ENCODE data around the gene BCOR.

BCOR gene

DNA sequence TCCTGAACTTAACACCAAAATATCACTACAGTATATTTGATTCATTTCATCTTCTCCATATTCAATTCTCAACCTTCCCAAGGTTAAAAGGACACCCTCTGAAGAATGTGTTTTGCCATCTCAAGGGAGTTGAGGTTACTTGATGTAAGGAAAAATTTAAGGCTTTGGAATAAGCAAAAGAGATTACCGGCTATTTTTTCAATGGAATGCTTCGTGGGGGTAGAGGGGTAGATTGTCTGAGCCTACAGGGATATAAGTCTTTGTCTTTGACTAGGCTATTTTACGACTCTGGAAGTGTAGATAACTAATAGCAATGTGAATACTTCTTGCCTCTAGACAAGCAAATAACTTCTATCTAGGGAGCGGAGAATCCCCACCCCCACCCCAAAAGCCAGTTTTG, 78.2 kb downstream of the BCOR start:
- DNase-seq (ENCODE audit: low spot score) = no peak

DNA sequence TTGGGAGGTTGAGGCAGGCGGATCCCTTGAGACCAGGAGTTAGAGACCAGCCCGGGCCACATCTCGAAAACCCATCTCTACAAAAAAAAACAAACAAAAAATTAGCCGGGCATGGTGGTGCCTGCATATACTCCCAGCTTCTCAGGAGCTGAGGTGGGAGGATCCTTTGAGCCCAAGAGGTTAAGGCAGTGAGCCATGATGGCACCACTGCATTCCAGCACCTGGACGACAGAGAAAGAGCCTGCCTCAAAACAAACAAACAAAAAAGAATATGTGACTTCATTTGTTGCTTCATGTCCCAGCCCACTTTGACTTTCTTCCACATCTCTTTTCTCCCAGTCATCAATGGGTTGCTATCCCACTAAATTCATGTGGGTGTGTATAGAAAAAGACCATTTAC, 79.7 kb downstream of the BCOR start:
- DNase-seq (ENCODE audit: low spot score) = no peak

DNA sequence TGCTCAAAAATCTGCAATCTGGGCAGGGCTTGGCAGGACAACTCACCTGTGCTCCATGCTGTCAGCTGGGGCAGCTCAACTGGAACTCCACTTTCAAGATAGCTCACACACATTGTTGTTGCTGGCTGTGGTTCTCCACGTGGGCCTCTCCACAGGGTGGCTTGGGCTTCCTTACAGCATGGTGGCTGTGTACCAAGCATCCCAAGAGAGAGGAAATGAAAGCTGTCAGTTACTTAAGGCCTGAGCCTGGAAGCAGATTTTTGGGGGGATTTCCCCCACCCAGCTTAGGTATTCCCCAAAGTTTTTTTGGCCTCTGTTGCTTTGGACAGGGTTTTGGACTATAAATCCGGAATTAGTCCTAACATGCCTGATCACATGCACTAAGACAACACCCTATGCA, 81.0 kb downstream of the BCOR start:
- DNase-seq (ENCODE audit: low spot score) = no peak

GRCh38 chrX:40015693-40016092, 82.1 kb downstream of the BCOR start:
- no peak for DNase-seq (ENCODE audit: low spot score)

DNA sequence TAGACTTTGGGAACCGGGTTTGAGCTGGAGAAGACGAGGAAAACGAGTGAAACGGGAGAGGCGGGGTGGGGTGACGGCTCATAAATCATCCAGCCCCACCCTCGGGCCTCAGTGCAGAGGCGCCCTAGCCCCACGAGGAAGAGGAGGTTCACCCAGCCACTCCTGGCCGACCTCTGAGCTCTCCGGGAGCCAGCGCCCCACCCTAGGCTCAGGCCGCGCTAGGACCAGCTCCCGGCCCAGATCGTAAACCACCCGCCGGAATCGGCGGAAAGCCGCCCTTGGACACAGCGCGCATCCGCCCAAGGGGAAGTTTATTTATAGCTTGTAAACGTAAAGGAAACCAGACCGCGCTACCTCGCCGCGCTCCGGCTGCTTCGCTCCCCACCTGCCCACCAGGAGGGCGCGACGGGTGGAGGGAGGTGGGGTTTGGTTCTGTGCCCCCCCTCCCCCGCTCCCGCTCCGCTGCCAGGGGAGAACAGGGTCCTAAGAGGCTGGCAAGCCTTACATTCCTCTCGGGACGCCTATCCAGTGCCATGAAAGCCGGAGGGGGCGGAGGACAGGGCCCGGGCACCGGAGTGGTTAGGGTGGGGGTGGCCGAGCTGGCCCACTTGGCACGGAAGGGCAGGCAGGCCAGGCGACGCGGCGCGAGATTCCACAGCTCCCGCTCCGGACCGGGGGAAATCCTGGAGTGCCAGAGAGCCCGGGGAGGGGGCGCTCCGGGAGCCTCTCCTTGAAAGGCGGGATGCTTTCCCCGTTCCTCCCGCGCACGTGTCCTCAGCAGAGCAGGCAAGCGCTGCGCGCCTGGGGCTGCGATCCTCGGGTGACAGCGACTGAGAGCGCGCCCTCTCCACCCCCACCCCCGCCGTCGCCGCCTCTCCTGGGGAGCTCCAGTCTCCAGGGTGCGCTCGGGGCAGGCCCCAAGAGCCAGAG, 84.2 kb downstream of the BCOR start:
- DNase-seq (ENCODE audit: low spot score) = peak; percentile 61

GRCh38 chrX:40012868-40013265, 84.9 kb downstream of the BCOR start:
- DNase-seq (ENCODE audit: low spot score) = no peak

DNA sequence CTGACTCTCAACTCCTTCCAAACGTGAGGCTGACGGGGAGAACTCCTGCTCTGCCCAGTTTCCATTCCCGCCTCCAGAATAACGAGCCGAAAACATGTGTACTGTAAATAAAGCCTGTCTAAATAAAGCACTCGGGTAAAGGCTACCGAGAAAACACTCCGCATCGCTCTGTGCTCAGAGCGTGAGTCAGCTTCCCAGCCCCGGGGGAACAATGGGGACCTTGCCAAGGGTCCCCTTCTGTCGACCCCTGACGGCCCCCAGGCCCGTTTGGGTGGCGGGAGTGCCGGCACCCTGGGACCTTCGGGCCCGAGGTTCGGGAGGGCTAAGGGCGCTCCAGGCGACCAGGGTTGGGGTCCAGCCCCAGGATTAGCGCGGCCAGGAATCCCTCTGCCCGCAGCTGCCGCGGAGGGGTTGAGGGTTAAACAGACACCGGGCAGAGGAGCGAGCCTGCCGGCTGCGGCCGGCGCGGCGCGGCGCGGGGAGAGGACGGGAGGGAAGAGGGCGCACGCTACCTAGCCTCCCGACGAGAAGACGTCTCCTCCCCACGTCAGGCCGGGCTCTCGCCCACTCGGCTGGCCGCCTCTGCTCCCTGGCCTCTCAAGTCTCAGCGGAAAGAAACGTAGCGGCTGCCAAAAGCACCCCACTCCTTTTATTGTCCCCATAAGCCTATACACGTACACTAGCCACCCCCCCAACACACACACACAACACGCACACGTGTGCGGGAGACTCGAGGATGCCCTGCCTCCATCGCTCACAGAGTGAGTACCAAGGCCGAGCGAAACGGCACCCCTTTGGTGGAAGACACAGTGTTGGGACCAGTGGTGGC, 85.5 kb downstream of the BCOR start:
- DNase-seq (ENCODE audit: low spot score) = no peak

GRCh38 chrX:40011322-40012038, 86.3 kb downstream of the BCOR start:
- DNase-seq (ENCODE audit: low spot score) = no peak

DNA sequence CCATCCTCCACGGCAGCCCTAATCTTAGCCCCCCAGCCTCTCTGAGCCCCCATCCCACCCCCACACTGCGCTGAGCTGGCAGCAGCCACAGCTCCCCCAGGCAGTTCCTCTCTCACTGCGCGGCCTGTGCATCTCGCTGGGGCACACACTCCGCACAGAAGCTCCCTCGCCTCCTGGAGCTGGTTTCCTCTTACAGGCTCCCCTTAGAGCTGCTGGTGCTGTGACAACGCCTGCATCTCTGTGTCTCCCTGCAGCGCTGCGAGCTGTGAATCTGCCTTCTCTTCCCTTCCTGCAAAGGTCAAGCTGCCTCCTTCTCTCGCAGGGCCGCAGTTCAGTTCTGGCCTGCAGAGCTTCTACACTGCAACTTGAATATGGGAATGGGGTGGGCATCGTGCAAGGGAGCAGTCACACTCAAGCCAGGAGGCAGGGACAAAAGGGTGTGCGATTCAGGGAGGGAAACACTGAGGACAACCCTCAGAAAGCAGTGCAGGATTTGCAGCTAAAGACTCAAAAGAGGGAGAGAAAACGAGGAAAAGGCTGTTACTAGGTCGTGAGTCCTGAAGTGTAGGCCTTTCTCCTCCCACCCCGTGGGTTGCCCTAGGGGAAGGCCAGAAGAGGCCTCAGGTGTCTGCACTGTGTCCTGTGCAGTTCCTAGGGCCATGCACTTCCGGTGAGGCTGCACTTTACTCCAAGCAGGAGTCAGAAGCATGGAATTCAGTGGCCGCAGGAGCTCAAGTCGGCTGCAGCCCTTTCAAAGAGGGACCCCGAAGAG, 87.0 kb downstream of the BCOR start:
- DNase-seq (ENCODE audit: low spot score) = no peak

GRCh38 chrX:40009890-40010289, 87.9 kb downstream of the BCOR start:
- DNase-seq (ENCODE audit: low spot score) = no peak

DNA sequence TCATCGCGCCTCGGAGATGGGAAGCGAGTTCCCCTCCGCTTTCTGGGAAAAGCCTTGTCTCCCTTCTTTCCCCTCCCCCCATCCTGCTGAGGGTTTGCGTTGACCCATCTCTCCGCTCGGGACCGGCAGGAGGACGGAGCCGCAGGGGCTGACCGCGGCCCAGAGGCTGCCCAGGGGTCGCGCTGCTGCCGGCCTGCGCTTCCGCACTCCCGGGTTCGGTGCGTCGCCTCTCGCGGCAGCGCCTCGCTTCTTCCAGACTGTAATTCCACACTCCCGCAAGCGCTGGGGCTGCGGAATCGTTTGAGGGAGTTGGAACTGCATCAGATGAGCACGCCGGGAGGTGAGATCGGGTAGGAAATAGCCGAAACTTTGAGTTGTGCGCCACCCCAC, 88.3 kb downstream of the BCOR start:
- DNase-seq (ENCODE audit: low spot score) = no peak

DNA sequence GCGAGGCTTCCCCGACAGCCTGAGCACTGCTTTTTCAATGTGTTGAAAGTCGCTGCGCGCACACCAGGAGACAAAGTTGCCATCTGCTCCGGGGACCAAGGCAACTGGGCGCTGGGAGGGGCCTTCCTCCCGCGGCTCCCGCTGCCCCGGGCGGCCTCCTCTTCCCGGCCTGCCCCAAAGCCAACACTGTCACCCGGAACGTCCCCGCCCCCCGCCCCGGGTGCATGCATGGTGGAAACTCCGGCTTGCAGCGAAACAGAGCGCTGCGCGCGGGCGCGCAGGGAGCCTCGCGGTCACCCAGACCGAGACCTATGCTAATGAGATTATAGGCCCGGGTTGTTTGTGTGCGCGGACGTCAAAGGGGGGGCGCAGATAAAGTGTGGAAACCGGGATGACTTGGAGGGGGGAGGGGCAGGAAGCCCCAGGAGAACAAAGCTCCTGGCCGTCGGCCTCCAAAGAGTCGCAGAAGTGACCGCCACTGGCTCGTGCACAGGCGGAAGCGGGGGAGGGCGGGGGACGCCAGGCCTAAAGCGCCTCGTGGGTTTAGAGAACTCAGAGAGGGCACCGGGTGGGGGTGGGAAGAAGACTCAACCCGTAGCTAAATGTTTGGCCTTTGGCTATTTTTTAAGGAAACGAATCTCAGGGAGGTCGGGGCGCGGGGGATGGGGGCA, 88.8 kb downstream of the BCOR start:
- DNase-seq (ENCODE audit: low spot score) = no peak

DNA sequence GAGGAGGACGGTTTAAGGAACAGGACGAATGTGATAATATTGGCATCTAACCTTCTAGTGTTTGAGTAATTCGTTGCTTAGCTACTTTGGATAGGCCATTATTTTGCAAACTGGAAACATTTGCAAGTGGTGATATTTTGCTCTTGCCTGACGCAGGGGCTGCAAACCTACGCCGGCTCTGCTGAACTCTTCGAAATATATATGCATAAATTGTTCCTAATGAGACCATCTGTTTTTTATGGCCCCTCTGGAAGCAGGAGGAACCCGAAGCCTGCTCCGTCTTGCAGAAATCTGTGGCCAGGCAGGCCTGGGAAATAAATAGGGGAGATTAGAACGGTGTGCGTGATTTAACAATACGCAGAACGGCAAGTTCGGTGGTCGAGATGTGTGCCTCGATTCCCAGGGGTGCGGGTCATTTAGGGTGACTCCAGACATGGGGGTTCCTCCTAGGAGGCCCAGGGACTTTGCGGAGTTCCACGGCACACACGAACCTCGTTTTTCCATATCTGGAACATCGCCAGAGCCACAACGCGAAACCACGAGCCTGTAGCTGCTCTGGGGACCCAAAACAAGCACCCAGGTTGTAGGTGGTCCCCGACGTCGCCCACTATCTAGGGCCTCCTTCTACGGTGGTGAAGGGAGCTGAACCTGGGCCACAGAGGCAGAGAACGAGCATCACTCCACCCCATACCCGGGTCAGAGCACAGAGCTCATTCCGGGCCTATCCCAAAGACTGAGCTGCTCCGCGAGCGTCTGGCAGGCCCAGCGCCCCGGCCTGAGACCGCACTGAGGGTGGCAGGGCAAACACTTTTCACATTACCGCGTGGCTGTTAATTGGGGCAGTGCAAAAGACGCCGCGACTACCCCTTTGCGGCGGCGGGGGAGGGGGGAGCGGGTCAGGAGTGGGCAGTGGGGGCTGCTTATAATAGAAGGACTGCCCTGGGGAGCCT, 89.7 kb downstream of the BCOR start:
- DNase-seq (ENCODE audit: low spot score) = no peak

DNA sequence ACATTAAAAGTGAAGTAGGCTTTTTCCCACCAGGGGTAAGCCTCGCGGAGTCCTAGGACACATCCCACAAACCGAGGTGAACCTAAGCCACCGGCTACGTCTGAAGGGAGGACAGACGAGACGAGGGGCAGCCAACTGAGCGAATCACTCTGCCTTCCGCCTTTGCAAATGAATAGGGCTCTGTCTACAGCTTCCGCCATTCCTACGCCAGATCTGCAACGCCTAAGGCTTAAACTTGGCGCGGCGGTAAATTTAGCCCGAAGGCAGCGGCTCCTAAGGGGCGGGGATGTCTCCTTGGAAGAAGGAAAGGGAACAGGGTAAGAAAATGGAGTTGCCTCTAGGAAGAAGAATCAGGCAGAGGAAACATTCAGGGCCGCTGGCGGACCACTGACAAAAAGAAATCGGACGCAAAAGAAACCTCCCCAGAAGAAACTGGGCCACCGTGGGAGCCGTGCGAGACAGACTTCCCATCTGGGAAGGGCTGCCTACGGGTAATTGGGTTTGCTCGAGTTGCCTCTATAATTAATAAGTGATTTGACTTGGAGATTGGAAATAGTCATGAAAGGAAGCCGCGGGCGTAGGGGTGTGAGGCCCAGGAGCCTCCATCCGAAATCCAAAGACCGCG, 90.5 kb downstream of the BCOR start:
- DNase-seq (ENCODE audit: low spot score) = no peak

- no peak for DNase-seq (ENCODE audit: low spot score)
Measured at GRCh38 chrX:40006106-40007017, 91.4 kb downstream of the BCOR start.

GRCh38 chrX:40005292-40006011, 92.3 kb downstream of the BCOR start:
- DNase-seq (ENCODE audit: low spot score) = no peak

DNA sequence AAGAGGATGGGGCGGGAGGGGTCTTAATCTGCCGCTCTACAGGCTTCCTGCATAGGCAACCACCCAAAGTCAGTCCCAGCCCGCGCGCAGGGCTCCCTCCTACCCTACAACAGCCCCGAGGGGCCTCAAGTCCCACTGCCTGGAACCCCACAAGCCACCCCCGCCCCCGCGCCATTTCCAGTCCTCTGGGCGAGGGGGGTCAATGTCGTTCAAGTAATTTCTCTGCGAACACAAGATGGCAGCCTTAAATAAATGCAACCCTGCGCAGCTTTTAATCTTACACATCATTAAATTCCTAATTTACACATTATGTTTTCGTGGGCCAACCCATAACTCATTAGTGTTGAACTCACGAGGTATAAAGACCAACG, 92.9 kb downstream of the BCOR start:
- DNase-seq (ENCODE audit: low spot score) = no peak

- no peak for DNase-seq (ENCODE audit: low spot score)
Measured at GRCh38 chrX:40004246-40004535, 93.6 kb downstream of the BCOR start.

Measured in HuH-7.5 (cell line).